Kidney (tissue), 14 donors: ENCODE results near the gene NF2. TPM values are rescaled to one million over a fixed set of nuclear protein-coding genes. Genes with fewer than 3 reads are reported as not detected.
A peak's percentile ranks its signal among the peaks of the same experiment; 100 is the strongest.

ENCODE experiments used
- DNase-seq, 5 donors: peaks; one replicate each; pipeline ENCODE4 v3.0.0-alpha.2; 2013 to 2020
- FAIRE-seq: peaks from 2 replicates; lab custom pipeline; 2012; peaks lifted over from hg19 to GRCh38; lab: Jason Lieb, UNC
- H3K27ac ChIP-seq, 2 donors: one replicate each; pipeline ENCODE4 v1.7.0; 2013; ENCODE audit warnings: low read depth in 2 of 2, low read length in 2 of 2, inconsistent platforms in 1 of 2
- H3K27me3 ChIP-seq: one replicate; pipeline ENCODE4 v1.7.1; 2013; ENCODE audit warnings: low read length, inconsistent platforms; ENCODE audit not compliant: control insufficient read depth, insufficient read depth
- H3K36me3 ChIP-seq, 3 donors: one replicate each; pipeline versions ENCODE4 v1.7.0 to v1.7.1; 2013; ENCODE audit warnings: low read length in 3 of 3, control low read depth in 1 of 3, inconsistent platforms in 1 of 3; ENCODE audit not compliant: insufficient read depth in 3 of 3, control insufficient read depth in 2 of 3
- H3K4me1 ChIP-seq, 3 donors: one replicate each; pipeline versions ENCODE4 v1.7.0 to v1.7.1; 2013; ENCODE audit warnings: low read length in 3 of 3, inconsistent platforms in 1 of 3, low read depth in 1 of 3; ENCODE audit not compliant: control insufficient read depth in 2 of 3, insufficient read depth in 2 of 3
- H3K4me3 ChIP-seq, 3 donors: one replicate each; pipeline versions ENCODE4 v1.7.0 to v1.8.1; 2013; ENCODE audit warnings: low read length in 3 of 3, control low read depth in 1 of 3, inconsistent platforms in 1 of 3
- H3K9ac ChIP-seq, 3 donors: one replicate each; pipeline versions ENCODE4 v1.7.0 to v1.7.1; 2013; ENCODE audit warnings: low read length in 3 of 3, control low read depth in 1 of 3, inconsistent platforms in 1 of 3
- H3K9me3 ChIP-seq, 3 donors: one replicate each; pipeline versions ENCODE4 v1.7.0 to v1.7.1; 2013; ENCODE audit warnings: low read length in 3 of 3, control low read depth in 1 of 3, inconsistent platforms in 1 of 3; ENCODE audit not compliant: control insufficient read depth in 2 of 3, insufficient read depth in 1 of 3
- CTCF ChIP-seq: IDR thresholded peaks from 3 replicates; pipeline ENCODE4 v1.5.1; 2012; ENCODE audit warnings: mild to moderate bottlenecking, moderate library complexity, borderline replicate concordance; ENCODE audit not compliant: insufficient read depth; ENCODE audit errors: extremely low read depth
- intact Hi-C: fragments of 100-400 bp; cut with DNase I; formaldehyde crosslinking; loops from one replicate; pipeline ENCODE4 v1.11.1; 2022
- polyA plus RNA-seq: library from polyadenylated mRNA; stranded (reverse); fragments of 350-450 nt; fragmentation: Illumina TruSeq; extraction: RNeasy Lipid Tissue Mini Kit (QIAGEN cat#74804); gene quantifications from one replicate; pipeline ENCODE4 v1.2.3, GENCODE V29; 2014; ENCODE audit warnings: low read depth, low replicate concordance; ENCODE audit not compliant: insufficient read depth
- total RNA-seq: library from RNA; stranded (reverse); fragmentation: NEBNext Ultra II Directional; extraction: Animal tissue kit (Norgen Biotek cat#: 25700); gene quantifications from one replicate; pipeline ENCODE4 v1.2.1, GENCODE V29; 2021
- donor health status: control.
- donor health status: control.
- donor health status: control.
- donor health status: control.
- donor health status: control.
- donor health status: DM: yes; HTN: yes; CAD: no.
- donor health status: Normal renal cell carcinoma (clear cell type).

Gene NF2
- total and polyA plus RNA-seq, 2 donors from 2014 or later = 15.4 to 60.6 TPM

DNA sequence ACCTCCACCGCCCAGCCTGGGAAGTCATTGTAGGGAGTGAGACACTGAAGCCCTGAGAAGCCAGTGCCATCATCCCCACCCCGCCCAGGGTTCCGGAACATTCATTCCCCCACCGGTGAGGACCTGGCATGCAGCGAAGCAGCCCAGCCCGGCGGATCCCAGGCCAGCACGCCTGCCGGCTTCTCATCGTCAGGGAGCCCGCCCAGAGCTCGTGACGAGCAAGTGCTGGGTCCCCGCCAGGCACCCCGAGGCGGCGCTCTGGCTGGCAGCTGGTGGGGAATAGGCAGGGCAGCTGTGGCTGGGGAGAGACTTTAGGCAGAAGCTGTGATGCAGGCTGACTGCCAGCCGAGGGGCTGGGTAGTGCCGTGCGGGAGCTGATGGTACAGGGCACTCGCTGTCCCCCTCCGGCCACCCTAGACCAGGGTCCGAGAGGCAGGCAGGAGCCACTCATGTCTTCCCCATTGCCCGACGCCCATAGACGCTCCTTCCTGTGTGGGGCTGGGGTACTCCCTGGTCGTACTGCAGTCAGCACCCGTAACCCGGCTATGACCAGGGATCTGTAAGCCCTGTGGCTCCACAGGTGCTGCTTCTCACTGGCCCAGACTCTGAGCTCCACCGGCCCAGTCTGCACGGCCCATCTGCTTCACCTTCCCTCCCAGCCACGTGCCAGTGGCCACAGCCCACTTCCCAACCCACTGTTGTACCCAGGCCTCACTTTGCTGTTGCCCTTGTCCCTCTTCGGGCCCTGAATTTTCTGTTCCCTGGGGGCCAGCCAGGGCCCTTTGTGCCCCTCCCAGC, 91.9 kb downstream of the NF2 start:
- no peaks in the 10 kb centered on the region for H3K4me1 ChIP-seq
- H3K36me3 ChIP-seq = peaks cover 0 to 10% (median 4%) of the 10 kb centered on the region in 3 donors
- no peak overlapping the region for H3K27ac ChIP-seq
- TF ChIP-seq CTCF = no peak
- H3K9ac ChIP-seq = no peak overlapping the region
- FAIRE-seq (no peak), DNase-seq (no peak)
- H3K27me3 ChIP-seq = no peaks in the 10 kb centered on the region
- H3K4me3 ChIP-seq = no peak overlapping the region
- H3K9me3 ChIP-seq = no peaks in the 10 kb centered on the region
- intact Hi-C loops = no loop called here

DNA sequence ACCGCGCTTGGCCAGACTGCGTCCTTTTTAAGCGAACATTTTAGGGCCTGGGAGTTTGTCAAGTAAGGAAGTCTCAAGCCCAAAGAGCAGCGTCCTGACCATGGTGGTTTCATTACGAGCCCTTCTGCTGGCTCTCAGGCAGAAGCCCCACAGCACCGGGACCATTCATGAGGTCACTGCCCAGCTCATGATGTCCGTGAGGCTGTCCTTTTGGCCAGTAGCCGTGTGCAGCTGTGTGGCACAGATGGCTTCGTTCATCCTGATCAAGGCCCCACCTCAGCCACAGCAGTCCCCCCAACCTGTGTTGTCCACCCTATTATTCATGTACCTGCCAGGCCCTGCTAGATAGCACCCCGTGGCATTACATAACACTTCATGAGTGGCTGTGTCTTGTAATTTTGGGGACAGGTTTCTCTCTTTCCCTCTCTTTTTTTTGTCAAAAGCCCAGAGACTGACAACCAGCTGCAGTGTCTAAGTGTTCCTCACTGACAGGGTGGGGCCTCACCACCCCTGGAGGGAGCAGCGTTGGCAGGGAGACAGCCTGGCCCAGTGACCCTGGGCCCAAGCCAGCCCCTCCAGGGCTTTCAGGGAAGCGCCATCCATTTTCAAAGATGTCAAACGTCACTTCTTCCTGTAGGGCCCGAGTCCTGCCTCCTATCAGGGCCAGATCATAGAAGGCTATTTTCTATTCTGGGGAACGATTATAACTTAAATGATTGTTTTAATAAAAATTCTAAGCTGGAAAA, 94.6 kb downstream of the NF2 start:
- FAIRE-seq (no peak), DNase-seq (no peak)
- no peak overlapping the region for H3K4me3 ChIP-seq
- intact Hi-C loops = no loop called here
- H3K9me3 ChIP-seq = no peaks in the 10 kb centered on the region
- H3K27ac ChIP-seq = no peak overlapping the region
- H3K4me1 ChIP-seq = peaks cover 0 to 4% (median 0%) of the 10 kb centered on the region in 3 donors
- TF ChIP-seq CTCF = no peak
- no peaks in the 10 kb centered on the region for H3K27me3 ChIP-seq
- no peak overlapping the region for H3K9ac ChIP-seq
- H3K36me3 ChIP-seq = peaks cover 0 to 5% (median 2%) of the 10 kb centered on the region in 3 donors

DNA sequence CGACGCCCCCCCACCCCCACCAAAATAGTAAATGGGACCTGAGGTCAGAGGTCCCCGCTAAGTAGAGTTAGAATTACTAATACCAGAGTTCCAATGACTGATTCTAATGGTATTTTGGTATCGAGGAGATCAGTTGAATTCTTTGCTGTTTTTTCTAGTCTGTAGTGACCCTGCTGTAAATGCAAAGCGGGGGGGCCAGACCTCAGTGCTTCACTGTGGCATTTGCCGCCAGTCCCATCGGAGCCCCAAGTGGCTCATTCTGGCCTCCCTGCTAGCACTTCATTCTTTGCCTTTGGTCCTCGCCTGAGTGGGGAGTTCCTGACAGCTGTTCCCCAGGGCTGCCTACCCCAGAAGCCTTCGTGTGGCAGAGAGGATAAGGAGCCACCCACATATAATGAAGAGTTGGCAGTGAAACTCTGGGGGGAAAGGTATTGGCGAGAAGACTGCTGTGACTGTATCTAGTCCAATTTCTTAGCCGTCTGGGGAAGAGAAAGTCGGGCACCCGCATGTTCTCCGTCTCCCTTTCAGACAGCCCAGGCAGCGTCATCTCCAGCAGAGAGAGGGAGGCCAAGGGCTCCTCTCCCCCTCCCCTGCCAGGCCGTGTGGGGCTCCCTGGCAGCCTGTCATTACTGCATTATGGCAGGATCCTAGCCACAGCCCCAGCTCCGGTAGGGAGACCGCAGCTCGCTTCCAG, 96.9 kb downstream of the NF2 start:
- Histone ChIP-seq H3K36me3 (no peaks in the 10 kb centered on the region), H3K9me3 (no peaks in the 10 kb centered on the region), H3K27ac (no peak overlapping the region), H3K27me3 (no peaks in the 10 kb centered on the region), H3K4me3 (no peak overlapping the region), H3K4me1 (peaks cover 0 to 6% (median 0%) of the 10 kb centered on the region in 3 donors), H3K9ac (no peak overlapping the region)
- no peak for TF ChIP-seq CTCF
- FAIRE-seq (no peak), DNase-seq (peak in 1 of 5 donors; percentile 60)
- intact Hi-C loops = no loop called here
